Measurements from ENCODE around the gene RPL37.

GRCh38 chr5:40778133-40778532, 56.9 kb downstream of the RPL37 start:
- TF ChIP-seq, protein P1, sequence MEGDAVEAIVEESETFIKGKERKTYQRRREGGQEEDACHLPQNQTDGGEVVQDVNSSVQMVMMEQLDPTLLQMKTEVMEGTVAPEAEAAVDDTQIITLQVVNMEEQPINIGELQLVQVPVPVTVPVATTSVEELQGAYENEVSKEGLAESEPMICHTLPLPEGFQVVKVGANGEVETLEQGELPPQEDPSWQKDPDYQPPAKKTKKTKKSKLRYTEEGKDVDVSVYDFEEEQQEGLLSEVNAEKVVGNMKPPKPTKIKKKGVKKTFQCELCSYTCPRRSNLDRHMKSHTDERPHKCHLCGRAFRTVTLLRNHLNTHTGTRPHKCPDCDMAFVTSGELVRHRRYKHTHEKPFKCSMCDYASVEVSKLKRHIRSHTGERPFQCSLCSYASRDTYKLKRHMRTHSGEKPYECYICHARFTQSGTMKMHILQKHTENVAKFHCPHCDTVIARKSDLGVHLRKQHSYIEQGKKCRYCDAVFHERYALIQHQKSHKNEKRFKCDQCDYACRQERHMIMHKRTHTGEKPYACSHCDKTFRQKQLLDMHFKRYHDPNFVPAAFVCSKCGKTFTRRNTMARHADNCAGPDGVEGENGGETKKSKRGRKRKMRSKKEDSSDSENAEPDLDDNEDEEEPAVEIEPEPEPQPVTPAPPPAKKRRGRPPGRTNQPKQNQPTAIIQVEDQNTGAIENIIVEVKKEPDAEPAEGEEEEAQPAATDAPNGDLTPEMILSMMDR (IDR thresholded peaks at IDR 0.05), result no peak
- TF ChIP-seq POLR2A (IDR thresholded peaks at IDR 0.05), result no peak

All from right lobe of liver (tissue), 4 donors.